AG08395 (cell line): ENCODE data around the gene ZFP82.

Experiments
- DNase-seq: peaks from one replicate; pipeline ENCODE4 v3.0.0; 2012; ENCODE audit warnings: mixed read lengths, low spot score

ZFP82 gene

DNA sequence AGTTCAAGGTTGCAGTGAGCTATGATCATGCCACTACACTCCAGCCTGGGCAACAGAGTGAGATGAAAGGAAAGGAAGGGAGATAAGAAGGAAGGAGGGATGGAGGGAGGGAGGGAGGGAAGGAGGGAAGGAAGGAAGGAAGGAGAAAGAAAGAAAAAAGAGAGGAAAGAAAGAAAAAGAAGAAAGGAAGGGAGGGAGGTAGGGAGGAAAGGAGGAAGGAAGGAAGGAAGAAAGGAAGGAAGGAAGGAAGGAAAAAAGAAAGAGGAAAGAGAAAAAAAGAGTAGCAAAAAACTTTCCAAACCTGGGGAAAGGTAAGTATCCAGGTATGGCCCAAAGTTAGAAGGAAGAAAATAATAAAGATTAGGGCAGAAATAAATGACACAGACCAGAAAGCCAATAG lies 46.6 kb downstream of the ZFP82 start:
- DNase-seq = no peak

GRCh38 chr19:36363845-36364244 lies 54.6 kb downstream of the ZFP82 start:
- no peak for DNase-seq
